Activated T-cell treated with anti-CD3 and anti-CD28 coated beads for 48 hours (primary cell): ENCODE data around the gene MAVS.
"Not testable (repeated sequence)": the region's sequence is repeated elsewhere in the genome, so short reads cannot be mapped to it uniquely, and the experiment has no call there.

Experiments used
- DNase-seq: peaks from one replicate; pipeline ENCODE4 v3.0.0-alpha.2; 2020; ENCODE audit warnings: low read depth

MAVS gene

GRCh38 chr20:3854462-3854871, 7.8 kb downstream of the MAVS start:
- no peak for DNase-seq

- no peak for DNase-seq
These were observed 10.8 kb downstream of the MAVS start for GRCh38 chr20:3857405-3857804.

- DNase-seq, result no peak
These were observed 12.1 kb downstream of the MAVS start for GRCh38 chr20:3858689-3859088.

GRCh38 chr20:3861191-3861590, 14.6 kb downstream of the MAVS start:
- no peak for DNase-seq

GRCh38 chr20:3862333-3862732, 15.7 kb downstream of the MAVS start:
- no peak for DNase-seq

- no peak for DNase-seq
These were observed 16.7 kb downstream of the MAVS start for GRCh38 chr20:3863317-3863716.

- DNase-seq, result no peak
These were observed 17.9 kb downstream of the MAVS start for GRCh38 chr20:3864518-3864917.

GRCh38 chr20:3865152-3865886, 18.7 kb downstream of the MAVS start:
- DNase-seq, result no peak

GRCh38 chr20:3865887-3866407, 19.3 kb downstream of the MAVS start:
- no peak for DNase-seq

- no peak for DNase-seq
These were observed 19.8 kb downstream of the MAVS start for GRCh38 chr20:3866464-3866863.

GRCh38 chr20:3867802-3868201, 21.2 kb downstream of the MAVS start:
- DNase-seq, result no peak

- DNase-seq, result no peak
These were observed 23.4 kb downstream of the MAVS start for GRCh38 chr20:3869839-3870634.

- DNase-seq, result no peak
These were observed 25.1 kb downstream of the MAVS start for GRCh38 chr20:3871550-3872265.

- DNase-seq, result no peak
These were observed 26.9 kb downstream of the MAVS start for GRCh38 chr20:3873507-3873906.

- DNase-seq, result no peak
These were observed 27.7 kb downstream of the MAVS start for GRCh38 chr20:3874194-3874844.

GRCh38 chr20:3875378-3875974, 28.8 kb downstream of the MAVS start:
- DNase-seq, result no peak

GRCh38 chr20:3876000-3876399, 29.4 kb downstream of the MAVS start:
- DNase-seq, result no peak

GRCh38 chr20:3876676-3877075, 30.0 kb downstream of the MAVS start:
- DNase-seq, result no peak

- not testable (repeated sequence) for DNase-seq
These were observed 32.3 kb downstream of the MAVS start for GRCh38 chr20:3878921-3879274.

- DNase-seq, result no peak
These were observed 39.1 kb downstream of the MAVS start for GRCh38 chr20:3885715-3886114.

GRCh38 chr20:3887876-3888620, 41.4 kb downstream of the MAVS start:
- DNase-seq, result no peak
